ENCODE results near the gene KSR2.

The KSR2 gene

DNA sequence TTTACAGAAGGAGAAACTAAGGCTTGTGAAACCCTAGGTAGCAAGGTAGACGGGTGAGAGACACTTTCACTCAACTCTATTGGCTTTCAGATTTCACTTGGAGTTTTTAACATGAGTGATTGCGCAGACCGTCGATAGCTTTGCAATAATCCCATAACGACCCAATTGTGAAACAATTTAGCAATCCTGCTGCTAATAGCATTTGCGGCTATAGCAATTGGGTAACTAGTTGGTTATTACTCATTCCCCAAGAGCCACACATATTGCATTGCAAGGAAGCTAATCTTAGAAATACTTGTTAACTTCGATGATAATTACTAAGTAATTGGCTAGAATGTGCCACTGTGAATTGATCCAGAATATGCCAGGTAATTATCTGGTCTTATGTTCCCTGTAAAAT, 447.4 kb downstream of the KSR2 start:
- DNase-seq: no peak

DNA sequence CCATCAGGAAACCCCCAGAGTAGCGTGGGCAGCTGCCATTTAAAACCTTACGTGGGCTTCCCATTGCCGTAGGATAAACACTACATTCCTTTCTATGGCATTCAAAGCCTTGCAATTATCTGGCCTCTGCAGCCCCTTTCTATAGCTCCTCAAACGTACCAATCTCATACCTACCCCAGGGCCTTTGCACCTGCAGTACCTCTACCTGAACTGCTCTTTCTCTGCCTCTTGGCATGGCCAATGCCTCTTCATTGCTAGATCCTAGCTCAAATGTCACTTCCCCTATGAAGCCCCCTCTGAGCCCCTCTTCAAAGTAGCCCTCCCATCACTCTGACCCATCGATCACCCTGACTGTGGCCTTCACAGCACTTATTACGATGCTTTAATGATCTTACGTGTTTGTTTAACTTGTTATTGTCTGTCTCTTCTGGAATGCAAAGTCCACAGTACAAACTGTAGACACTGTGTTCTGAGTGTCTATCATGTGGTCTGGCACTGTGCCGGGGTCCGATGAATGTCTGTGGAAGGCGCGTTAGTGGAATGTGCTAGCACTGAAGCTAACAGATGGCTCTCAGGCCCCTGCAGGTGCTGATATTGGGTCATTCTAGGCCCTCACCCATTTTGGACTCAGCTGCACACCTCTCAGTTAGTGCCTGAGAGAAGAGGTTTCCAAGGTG, 450.1 kb downstream of the KSR2 start:
- no peak for DNase-seq

DNA sequence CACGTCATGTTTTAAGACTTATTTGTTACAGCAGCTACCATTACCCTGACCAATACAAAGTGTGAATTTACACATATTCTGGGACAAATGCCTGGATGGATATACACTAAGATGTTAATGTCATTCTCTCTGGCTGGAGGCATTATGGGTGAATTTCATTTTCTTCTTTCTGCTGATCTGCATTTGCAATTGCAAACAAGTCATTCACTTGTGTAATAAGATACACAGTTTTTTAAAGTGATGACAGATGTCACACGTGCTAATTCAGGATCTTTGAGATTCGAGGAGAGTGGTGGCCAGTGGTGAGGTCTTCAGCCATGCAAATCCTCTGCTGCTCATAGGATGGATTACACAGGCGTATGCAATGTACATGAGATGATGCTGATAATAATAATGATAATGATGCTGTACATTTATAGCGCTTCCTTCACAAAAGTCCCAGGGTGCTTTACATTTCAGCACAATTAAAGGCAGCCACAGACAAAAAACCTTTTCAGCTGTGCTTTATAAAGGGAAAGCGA, 451.5 kb downstream of the KSR2 start:
- no peak for DNase-seq

DNA sequence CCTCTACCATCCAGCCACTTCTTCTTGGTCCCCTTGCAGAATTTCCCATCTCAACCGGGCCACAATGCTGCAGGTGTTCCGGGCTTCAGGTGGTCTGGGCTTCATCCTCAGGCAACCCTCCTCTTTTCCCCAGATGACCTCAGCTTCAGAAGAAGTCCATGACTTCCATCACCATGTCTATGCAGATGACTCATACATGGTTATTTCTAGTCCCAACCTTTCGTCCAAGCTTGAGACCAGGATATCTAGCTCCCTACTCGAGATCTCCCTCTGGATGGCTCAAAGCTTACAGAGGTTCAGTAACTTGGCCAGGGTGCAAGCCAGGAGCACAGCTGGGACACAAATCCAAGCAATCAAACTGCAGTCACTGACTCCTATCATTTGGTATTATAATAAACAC, 452.8 kb downstream of the KSR2 start:
- DNase-seq: no peak

DNA sequence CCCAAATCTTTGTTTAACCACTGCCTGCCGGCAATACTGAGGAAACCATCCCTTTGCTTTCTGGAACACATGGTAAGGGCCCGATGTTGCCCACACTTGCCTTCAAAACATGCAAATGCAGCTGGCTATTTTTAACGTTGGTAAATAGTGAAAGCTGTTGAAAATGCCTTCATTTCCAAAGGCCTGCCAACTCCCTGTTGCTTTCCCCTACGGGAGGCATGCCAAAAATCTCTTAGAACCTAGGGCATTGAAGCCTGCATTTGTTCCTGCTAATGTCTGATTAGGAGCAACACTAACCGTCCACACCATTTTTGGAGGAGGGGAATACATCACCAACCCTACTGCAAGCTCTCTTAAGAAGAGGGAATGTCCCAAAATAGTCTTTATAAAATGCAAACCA, 454.8 kb downstream of the KSR2 start:
- no peak for DNase-seq

DNA sequence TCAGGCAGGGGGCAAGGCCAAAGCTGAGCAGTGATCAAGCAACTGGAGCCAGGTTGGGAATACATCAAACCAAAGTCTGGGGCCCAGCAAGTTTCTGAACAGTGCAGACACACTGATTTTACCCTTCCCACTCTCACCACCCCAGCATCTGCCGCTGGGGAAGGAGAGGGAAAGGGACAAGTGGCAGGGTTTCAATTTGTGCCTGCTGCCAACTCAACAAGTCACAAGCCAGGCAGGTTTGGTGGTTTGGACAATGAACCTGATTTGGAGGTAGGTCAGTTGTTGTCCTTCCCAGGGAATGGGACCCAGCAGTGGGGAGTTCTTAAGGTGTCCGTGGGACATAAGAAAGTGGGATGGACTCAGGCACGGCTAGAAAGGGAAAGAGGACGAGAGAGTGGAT, 455.4 kb downstream of the KSR2 start:
- DNase-seq: no peak

DNA sequence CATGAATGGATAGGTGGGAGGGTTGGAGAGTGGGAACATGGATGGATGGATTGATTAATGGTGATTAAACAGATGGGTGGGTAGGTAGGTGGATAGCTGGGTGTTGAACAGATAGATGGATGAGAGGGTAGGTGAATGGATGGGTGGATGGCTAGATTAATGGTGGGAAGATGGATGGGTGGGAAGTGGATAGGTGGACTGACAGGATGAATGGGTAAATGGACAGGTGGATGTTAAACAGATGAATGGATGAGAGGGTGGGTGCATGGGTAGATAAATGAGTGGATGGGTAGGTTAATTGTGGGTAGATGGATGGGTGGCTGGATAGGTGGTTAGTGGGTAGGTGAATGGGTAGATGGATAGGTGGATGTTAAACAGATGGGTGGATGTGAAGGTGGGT, 460.3 kb downstream of the KSR2 start:
- DNase-seq: no peak

DNA sequence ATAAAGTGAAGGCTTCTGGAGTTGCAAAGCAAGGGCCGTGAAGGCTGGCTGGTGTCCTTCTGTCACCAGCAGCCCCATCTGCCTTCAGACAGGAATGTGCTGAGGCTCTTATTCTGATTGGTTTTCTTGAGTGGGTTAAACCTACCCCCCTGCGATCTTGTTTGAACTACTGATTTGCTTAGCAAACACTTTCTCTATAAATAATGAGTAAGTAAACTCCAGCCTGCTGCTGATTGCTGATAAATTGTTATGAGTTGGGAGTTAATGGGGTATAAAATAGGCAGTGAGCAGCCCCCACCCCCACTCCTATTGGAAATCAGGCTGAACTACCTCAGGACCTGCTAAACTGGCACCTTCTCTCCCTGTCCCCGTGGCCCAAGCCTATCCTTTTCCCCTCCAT, 461.2 kb downstream of the KSR2 start:
- no peak for DNase-seq

DNA sequence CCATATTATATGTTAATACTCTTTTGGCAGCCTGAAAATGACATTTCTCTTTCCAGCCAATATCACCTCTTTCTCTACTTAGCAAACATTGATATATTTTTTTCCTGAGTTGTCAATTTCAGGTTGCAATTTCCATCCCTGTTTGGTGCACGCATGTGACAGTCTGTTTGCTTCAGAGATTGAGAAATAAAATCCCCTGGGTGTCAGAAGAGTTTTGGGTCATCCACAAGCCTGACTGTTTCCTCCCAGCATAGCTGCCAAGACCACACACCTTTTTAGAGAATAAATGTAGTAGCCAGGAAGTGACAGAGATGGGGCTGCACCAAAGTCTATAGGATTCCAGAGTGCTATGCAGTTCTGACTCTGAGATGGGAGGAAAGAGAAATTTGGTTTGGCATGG, 462.5 kb downstream of the KSR2 start:
- DNase-seq: no peak

DNA sequence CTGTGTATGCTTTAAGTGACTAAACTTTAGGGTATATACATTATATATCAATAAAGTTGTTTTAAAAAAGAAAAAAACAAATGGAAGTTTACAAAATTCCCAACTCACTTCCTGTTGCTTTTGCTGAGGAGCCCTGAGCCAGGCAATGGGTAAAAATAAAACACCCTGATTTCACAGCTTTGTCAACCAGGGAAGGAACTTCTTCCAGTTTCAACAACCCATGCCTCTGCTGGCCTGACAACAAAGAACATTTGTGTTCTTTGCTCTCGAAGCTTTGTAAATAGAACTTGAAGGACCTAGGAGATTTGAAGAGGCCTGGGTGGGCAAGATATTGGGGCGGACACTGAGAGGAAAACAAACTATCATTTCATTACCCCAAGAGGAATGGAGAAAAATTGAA, 466.2 kb downstream of the KSR2 start:
- DNase-seq: no peak

DNA sequence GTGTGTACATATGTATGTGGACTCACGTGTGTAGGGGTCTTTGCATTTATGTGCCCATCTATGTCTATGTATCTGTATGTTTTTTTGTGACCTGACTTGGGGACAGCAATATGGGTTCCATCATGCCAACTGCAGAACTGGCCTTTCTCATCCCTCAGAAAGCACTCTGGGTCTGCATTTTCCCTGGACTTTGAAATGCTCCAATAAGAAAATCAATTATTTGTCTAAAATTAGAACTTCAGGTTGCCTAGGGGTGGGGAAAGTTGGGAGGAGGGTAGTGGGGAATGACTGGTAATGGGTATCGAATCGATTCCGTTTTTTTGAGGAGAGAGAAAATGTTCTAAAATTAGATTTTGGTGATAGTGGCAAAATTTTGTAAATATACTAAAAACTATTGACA, 466.6 kb downstream of the KSR2 start:
- no peak for DNase-seq

DNA sequence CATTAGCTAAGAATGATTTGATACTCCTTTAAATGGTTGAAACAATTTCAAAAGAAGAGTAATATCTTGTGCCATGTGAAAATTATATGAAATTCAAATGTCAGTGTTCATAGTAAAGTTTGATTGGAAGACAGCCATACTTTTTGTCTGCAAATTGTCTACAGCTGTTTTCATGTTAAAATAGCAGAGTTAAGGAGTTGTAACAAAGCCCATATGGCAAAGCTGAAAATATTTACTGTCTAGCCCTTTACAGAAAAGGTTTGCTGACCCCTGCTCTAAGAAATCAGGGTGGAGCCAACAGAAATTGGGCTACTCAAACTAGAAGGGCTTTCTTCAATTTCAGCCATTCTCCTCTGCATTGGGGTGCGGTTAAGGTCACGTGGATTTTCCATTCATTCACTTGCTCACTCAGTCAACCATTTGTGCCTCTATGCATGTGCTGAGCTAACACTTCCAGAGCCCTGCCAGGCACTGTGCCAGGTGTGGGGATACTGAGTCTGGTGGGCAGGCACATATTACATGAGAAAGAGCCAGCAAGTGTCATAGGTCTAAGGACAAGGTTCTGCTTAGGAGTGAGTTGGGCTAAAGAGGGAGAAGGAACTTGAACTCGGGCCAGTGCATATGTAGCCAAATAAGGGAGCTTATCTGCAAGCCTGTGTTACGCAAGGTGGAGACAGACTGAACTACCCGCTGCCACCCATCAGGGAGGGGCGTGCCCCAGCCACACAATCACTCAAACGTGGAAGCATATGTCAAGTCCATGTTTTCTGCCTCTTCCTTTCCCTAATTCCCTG, 467.5 kb downstream of the KSR2 start:
- DNase-seq: no peak

DNA sequence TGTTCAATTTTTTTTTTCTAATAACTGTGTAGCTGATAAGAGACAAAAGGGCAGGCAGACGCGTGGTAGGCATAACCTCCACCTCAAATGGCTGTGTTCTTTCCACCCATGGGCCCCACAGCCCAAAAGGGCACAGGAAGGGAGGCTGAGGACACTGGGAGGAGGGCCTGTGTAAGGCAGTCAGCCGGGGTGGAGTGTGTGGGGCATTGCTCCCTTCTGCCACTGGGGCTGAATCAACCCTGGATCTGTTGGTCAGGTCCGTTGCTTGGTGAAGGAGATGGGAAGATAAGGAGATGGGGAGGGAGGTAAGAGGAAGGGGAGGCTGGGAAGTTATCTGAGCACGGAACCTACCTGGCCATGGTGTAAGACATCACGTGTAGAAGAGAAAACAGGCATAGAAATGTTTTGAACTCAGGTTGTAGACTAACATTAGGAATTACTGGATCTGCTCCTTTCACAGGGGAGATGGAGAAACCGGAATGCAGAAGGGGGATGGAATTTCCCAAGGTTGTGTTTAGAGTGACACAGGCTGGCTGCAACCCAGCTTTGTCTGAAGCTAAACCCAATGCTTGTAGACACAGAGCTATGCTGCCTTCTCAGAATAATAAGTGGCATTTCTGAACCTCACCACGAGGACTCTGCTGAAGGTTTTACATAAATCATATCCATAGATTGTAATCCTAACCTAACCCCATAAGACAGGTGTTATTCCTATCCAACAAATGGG, 468.9 kb downstream of the KSR2 start:
- DNase-seq: no peak

DNA sequence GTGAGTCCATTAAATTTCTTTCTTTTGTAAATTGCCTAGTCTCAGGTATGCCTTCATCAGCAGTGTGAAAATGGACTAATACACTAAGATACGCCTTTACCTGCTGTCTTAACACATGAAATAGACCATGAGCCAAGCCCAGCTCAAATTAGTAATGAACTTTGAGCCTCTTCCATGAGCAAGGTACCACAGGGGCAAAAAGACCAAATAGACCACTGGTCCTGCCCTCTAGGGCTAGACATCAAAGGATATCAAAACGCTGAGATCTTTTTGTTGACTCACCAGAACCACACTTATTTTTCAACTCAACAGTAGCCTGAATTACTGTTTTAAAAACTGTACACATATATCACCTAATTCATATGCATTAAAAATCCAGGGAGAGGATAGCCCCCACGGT, 469.9 kb downstream of the KSR2 start:
- DNase-seq: no peak

DNA sequence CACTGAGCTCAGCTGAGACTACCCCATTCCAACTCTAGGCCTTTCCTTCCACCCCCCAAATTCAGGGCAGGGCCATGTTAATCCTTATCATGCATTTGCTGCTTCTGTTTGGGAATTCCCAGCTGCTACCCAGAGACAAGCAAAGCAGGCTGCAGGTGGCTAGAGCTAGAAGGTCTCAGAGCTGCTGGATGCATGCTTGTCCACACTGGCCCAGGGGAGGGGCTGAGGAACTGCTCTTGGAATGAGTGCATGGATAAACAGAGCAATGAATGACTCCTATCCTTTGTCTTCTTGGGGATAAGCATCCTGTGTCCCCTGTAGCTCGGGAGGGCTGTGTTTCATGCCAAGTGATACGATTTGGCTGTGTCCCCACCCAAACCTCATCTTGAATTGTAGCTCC, 470.5 kb downstream of the KSR2 start:
- DNase-seq: no peak

DNA sequence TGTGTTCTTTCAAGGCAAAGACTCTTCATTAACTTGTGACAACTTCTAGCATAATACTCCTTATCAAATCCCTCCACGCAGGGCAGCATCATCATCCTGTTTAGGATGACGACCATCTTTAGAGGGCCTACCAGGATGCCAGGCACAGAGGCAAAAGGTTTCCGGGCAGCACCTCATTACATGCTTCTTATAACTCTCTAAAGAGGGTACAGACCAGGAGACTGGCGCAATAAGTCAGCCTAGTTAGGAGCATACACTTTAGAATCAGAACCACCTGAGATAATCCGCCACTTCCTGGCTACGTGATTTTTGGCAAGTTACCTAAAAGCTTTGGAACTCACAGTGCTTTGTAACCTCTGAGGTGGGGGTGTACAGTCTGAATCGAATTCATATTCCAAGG, 471.4 kb downstream of the KSR2 start:
- no peak for DNase-seq

DNA sequence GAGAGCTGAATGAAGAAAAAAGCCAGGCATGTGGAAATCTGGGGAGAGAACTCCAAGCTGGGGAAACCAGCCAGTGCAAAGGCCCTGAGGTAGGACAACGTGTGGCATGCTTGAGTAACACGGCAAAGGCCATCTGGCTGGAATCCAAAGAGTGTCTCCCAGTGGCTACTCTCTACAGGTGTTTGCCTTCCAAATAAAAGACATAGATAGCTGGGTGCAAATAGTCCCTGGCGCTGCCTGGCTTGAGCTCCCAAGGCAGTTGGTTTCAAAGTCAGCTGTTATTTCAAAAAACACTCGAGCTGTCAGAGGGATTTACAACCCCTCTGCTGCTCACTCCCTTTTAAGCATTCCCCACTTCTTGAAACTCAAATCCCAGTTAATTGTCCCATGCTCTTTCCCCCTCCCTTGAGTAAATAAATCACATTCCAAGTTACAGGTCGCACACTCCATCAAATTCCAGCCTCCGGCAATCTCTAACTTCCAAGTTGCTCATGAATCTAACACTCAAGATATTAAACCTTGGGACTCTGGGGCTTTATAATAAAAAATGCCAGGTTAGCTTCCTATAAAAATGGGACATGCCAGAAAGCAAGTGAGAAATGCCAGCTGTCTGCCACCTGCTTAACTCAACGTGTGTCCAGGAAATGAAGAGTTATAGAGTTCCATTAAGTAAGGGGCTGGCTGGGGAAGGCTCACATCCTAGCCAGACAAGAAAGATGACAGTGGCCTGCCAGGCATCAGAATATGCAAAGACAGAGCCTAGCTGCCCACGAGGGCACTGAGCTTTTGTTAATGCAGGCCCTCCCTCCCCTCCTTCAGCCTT, 473.7 kb downstream of the KSR2 start:
- DNase-seq: no peak

DNA sequence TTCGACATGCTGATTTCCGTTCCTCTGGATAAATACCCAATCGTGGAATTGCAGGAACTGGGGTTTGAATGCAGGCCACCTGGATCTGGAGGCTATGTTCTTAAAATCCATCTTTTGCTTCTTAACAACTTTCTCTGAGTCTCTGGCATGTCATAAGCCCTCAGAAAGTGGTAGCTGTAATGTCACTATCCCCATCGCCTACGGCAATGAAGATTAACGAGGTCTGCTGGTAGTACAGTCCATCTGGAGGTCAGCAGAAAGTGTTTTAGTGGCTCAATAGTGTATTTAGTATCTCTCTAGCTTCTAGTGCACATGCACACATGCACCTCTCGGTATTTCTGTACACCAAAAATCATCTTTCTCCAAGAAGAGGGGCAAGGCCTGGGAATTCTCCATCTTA, 477.1 kb downstream of the KSR2 start:
- no peak for DNase-seq

DNA sequence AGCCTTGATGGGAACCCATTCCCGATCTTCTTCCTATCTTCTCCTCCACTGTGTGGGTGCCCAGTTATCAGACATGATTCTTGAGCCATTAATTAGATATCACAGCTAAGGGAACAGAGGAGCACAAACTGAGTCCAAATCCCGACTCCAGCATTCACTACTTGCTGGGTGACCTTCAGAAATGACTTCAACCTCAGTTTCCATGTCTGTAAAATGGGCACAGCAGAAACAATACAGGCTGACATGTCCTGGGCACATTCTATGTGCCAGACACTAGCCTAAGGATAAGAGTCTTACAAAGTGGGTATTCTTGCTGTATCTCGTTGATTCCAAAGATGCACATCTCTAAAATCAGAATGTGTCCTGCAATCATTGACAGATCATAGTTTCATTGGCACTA, 478.7 kb downstream of the KSR2 start:
- no peak for DNase-seq

DNA sequence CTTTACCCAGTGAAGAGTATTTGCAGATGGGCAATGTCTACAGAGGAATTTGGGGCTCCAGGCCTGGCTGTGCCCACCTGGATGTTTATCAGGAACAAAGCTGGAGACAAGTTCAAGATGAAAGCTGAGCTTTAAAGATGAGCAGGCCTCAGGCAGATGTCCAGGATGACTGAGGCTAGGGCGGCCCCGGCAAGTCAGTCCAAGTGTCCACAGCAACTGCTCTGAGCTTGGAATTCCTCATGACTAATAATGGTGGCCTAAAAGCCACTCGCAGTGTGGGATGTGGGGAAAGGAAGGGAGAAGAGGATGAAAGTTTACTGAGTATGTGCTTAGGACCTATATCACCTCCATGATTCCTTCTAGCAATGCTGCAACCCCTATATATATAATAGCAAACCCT, 479.1 kb downstream of the KSR2 start:
- no peak for DNase-seq

DNA sequence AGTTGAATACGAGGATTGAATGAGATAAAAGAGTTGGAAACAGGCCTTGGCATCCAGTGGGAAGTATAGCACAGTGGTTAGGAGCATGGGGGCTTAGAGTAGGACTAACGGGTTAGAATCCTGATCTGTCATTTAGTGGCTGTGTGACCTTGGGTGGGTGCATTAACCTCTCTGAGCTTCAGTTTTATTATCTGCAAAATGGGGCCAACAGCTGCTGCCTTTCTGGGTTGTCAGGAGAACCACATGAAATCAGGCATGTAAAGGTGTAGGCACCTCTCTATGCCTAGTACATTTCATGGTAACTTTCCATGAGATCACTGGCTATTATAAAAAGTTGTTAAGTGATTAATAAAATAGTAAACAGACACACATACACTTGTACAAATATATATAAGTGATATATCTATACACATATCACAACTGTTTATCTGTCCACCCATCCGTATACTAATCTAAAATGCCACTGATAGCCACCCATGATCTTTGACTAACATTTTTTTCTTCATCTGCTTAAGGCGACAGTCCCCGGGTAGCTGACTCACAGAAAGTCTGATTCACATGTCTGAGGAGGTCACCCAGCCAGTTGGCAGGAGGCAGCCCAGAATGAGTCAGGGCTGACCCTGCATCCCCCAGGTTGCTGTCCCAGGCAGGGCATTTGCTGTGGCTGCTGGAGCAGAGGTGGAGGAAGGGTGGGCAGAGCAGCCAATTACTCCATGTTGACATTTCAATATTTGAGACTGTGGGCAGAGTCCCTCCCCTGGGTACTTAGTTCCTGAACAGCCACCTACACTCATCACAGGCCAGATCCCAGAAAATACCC, 481.7 kb downstream of the KSR2 start:
- DNase-seq: no peak
